WTC11 (cell line): ENCODE measurements around the gene HACD2. TPM values are rescaled to one million over a fixed set of nuclear protein-coding genes. Genes with fewer than 3 reads are reported as not detected.

Source experiments
- ATAC-seq: fragments of 200-7000 bp; cut with Tn5 transposase; 2 replicates; pipeline ENCODE4 v1.10.0; 2021; ENCODE audit warnings: mild to moderate bottlenecking, moderate library complexity
- CTCF ChIA-PET: fragments of 300-600 bp; sonication (Branson Sonifier 250); formaldehyde crosslinking; loops from one replicate; lab custom pipeline; 2021; ENCODE audit warnings: antibody characterized with exemption; lab: Charles Lee
- POLR2A ChIA-PET: fragments of 350-600 bp; sonication (Branson Sonifier 250); formaldehyde crosslinking; loops from one replicate; lab custom pipeline; 2021; ENCODE audit warnings: antibody characterized with exemption; lab: Charles Lee
- DNase-seq: peaks from one replicate; pipeline ENCODE4 v3.0.0; 2021; ENCODE audit warnings: low spot score
- H3K27ac Mint-ChIP-seq: 2 replicates; pipeline ENCODE4 v1.8.0; 2021; ENCODE audit warnings: mixed read lengths
- H3K27me3 Mint-ChIP-seq: 2 replicates; pipeline ENCODE4 v1.8.0; 2021; ENCODE audit warnings: low read depth, mild to moderate bottlenecking, moderate library complexity, mixed read lengths
- H3K36me3 Mint-ChIP-seq: 2 replicates; pipeline ENCODE4 v1.8.0; 2021; ENCODE audit warnings: mixed read lengths
- H3K4me1 Mint-ChIP-seq: 2 replicates; pipeline ENCODE4 v1.8.0; 2022; ENCODE audit warnings: mixed read lengths
- H3K4me3 Mint-ChIP-seq: 2 replicates; pipeline ENCODE4 v1.8.0; 2021; ENCODE audit warnings: mild to moderate bottlenecking, moderate library complexity, mixed read lengths
- H3K9me3 Mint-ChIP-seq: 2 replicates; pipeline ENCODE4 v1.8.0; 2021; ENCODE audit warnings: mixed read lengths
- FOXJ3 ChIP-seq: sonication (generic); formaldehyde crosslinking; IDR thresholded peaks from 2 replicates; pipeline ENCODE4 v1.9.0; 2021; ENCODE audit warnings: missing genetic modification reagents, mild to moderate bottlenecking, borderline replicate concordance
- NFE2L1 ChIP-seq: sonication (generic); formaldehyde crosslinking; IDR thresholded peaks from 2 replicates; pipeline ENCODE4 v1.8.1; 2023; ENCODE audit warnings: missing genetic modification reagents
- RORB ChIP-seq: fragments of 250-450 bp; sonication (Bioruptor Pico); IDR thresholded peaks from 2 replicates; pipeline ENCODE4 v1.9.0; 2021; ENCODE audit warnings: mild to moderate bottlenecking
- SOX15 ChIP-seq: fragments of 250-450 bp; sonication (Bioruptor Pico); IDR thresholded peaks from 2 replicates; pipeline ENCODE4 v1.9.0; 2021; ENCODE audit warnings: mild to moderate bottlenecking
- TEAD1 ChIP-seq: sonication (generic); formaldehyde crosslinking; IDR thresholded peaks from 2 replicates; pipeline ENCODE4 v1.8.0; 2022; ENCODE audit warnings: mild to moderate bottlenecking, missing genetic modification reagents
- ZNF121 ChIP-seq: sonication (generic); formaldehyde crosslinking; IDR thresholded peaks from 2 replicates; pipeline ENCODE4 v1.8.0; 2023; ENCODE audit warnings: missing genetic modification reagents
- ZNF138 ChIP-seq: sonication (generic); formaldehyde crosslinking; conservative IDR thresholded peaks from 2 replicates; pipeline ENCODE4 v1.8.1; 2022; ENCODE audit warnings: mild to moderate bottlenecking, moderate library complexity, missing genetic modification reagents
- ZNF232 ChIP-seq: sonication (generic); formaldehyde crosslinking; IDR thresholded peaks from 2 replicates; pipeline ENCODE4 v1.8.0; 2022; ENCODE audit warnings: mild to moderate bottlenecking, missing genetic modification reagents
- ZNF317 ChIP-seq: sonication (generic); formaldehyde crosslinking; IDR thresholded peaks from 2 replicates; pipeline ENCODE4 v1.8.1; 2023; ENCODE audit warnings: low read depth, mild to moderate bottlenecking, moderate library complexity, missing genetic modification reagents, borderline replicate concordance
- ZNF416 ChIP-seq: fragments of 250-450 bp; sonication (Bioruptor Pico); IDR thresholded peaks from 2 replicates; pipeline ENCODE4 v1.9.0; 2021; ENCODE audit warnings: mild to moderate bottlenecking, inconsistent platforms
- ZNF423 ChIP-seq: fragments of 250-450 bp; sonication (Bioruptor Pico); IDR thresholded peaks from 2 replicates; pipeline ENCODE4 v2.1.2; 2022; ENCODE audit warnings: mild to moderate bottlenecking, moderate library complexity
- ZNF671 ChIP-seq: fragments of 250-450 bp; sonication (Bioruptor Pico); IDR thresholded peaks from 2 replicates; pipeline ENCODE4 v1.8.0; 2021; ENCODE audit warnings: mild to moderate bottlenecking
- total RNA-seq: library from RNA; stranded (reverse); gene quantifications from 3 replicates; pipeline ENCODE4 v1.2.3, GENCODE V29; 2021
- TF ChIP-seq, protein P1 (sequence below): fragments of 250-450 bp; sonication (Bioruptor Pico); IDR thresholded peaks from 2 replicates; pipeline ENCODE4 v1.8.0; 2021; ENCODE audit warnings: mild to moderate bottlenecking
- TF ChIP-seq, protein P2 (sequence below): sonication (generic); formaldehyde crosslinking; IDR thresholded peaks from 2 replicates; pipeline ENCODE4 v1.8.1; 2023; ENCODE audit warnings: mild to moderate bottlenecking, moderate library complexity, missing genetic modification reagents
- TF ChIP-seq, protein P3 (sequence below): sonication (generic); formaldehyde crosslinking; IDR thresholded peaks from 2 replicates; pipeline ENCODE4 v1.8.0; 2022; ENCODE audit warnings: mild to moderate bottlenecking, missing genetic modification reagents
- TF ChIP-seq, protein P4 (sequence below): sonication (generic); formaldehyde crosslinking; IDR thresholded peaks from 2 replicates; pipeline ENCODE4 v1.8.1; 2022; ENCODE audit warnings: missing genetic modification reagents, borderline replicate concordance
- TF ChIP-seq, protein P5 (sequence below): sonication (generic); formaldehyde crosslinking; IDR thresholded peaks from 2 replicates; pipeline ENCODE4 v1.8.0; 2022; ENCODE audit warnings: missing genetic modification reagents
- TF ChIP-seq, protein P6 (sequence below): sonication (generic); formaldehyde crosslinking; IDR thresholded peaks from 2 replicates; pipeline ENCODE4 v1.8.0; 2022; ENCODE audit warnings: mild to moderate bottlenecking, missing genetic modification reagents
- TF ChIP-seq, protein P7 (sequence below): fragments of 250-450 bp; sonication (Bioruptor Pico); IDR thresholded peaks from 2 replicates; pipeline ENCODE4 v1.9.0; 2021; ENCODE audit warnings: mild to moderate bottlenecking, borderline replicate concordance

The HACD2 gene
- total RNA-seq, 1 experiment from 2014 or later = 26.1 TPM

DNA sequence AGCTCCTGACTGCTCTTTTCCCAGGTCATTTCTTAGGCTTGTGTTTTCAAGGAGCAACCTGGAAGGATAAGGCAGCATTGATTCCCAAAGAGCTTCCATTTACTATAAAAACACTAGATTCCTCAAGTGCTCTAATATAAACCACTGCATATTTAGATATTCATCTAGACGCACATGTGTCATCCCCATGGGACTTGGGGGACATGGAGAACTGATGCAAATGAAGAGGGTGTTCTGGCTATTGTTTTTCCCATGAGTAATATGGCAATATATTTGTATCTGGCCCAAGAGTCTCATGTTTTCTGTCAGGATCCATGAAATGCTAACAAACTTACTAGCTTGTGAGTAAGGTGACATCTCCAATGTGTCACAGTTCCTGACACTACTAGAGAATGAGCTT lies 31.3 kb downstream of the HACD2 start:
- no peak overlapping the region for H3K4me3 Mint-ChIP-seq
- H3K4me1 Mint-ChIP-seq = no peaks in the 10 kb centered on the region
- CTCF ChIA-PET = interaction anchor here (1.0 kb wide), 1 partner anchor 267 kb away, joined by 3 read pairs; no protein-coding TSS in a partner anchor
- ATAC-seq (no peak), DNase-seq (no peak)
- H3K9me3 Mint-ChIP-seq = peaks cover 51% of the 10 kb centered on the region
- H3K36me3 Mint-ChIP-seq = peaks cover 67% of the 10 kb centered on the region
- no peak overlapping the region for H3K27ac Mint-ChIP-seq
- no peaks in the 10 kb centered on the region for H3K27me3 Mint-ChIP-seq
- no peak for TF ChIP-seq ZNF671 (CRISPR knock-in tag)
- no peak for TF ChIP-seq RORB (CRISPR knock-in tag)
- TF ChIP-seq SOX15 (CRISPR knock-in tag) = no peak
- POLR2A ChIA-PET = no interaction called here

DNA sequence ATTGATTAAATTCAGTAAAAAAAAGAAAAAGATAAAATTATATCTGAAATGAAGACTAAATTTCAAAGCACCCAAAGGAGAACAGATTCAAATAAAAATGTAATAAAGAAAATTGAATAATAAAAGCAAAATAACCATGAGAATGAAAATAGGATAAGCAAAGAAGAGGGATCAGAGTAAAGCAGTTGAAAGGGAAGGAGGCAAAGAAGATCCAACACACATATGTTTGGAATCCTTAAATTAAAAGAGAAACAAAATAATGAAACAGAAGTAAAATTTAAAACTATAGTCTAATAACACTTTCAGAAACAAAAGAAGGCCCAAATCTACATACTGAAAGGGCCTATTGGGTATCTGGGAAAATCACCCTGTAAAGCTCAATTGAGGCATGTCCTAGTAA lies 32.1 kb downstream of the HACD2 start:
- POLR2A ChIA-PET = no interaction called here
- H3K9me3 Mint-ChIP-seq = peaks cover 51% of the 10 kb centered on the region

More for the DNA sequence above, 32.1 kb downstream of the HACD2 start:
- Mint-ChIP-seq H3K4me1 (no peaks in the 10 kb centered on the region), H3K36me3 (peaks cover 65% of the 10 kb centered on the region), H3K27me3 (no peaks in the 10 kb centered on the region), H3K27ac (no peak overlapping the region), H3K4me3 (no peak overlapping the region)
- CTCF ChIA-PET = no interaction called here
- ATAC-seq (no peak), DNase-seq (no peak)
- TF ChIP-seq, protein P1, sequence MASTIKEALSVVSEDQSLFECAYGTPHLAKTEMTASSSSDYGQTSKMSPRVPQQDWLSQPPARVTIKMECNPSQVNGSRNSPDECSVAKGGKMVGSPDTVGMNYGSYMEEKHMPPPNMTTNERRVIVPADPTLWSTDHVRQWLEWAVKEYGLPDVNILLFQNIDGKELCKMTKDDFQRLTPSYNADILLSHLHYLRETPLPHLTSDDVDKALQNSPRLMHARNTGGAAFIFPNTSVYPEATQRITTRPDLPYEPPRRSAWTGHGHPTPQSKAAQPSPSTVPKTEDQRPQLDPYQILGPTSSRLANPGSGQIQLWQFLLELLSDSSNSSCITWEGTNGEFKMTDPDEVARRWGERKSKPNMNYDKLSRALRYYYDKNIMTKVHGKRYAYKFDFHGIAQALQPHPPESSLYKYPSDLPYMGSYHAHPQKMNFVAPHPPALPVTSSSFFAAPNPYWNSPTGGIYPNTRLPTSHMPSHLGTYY (CRISPR knock-in tag) = no peak
- TF ChIP-seq ZNF416 (CRISPR knock-in tag) = no peak
- no peak for TF ChIP-seq NFE2L1 (CRISPR knock-in tag)
- TF ChIP-seq RORB (CRISPR knock-in tag) = no peak
- no peak for TF ChIP-seq SOX15 (CRISPR knock-in tag)
- no peak for TF ChIP-seq FOXJ3 (CRISPR knock-in tag)
- TF ChIP-seq, protein P2, sequence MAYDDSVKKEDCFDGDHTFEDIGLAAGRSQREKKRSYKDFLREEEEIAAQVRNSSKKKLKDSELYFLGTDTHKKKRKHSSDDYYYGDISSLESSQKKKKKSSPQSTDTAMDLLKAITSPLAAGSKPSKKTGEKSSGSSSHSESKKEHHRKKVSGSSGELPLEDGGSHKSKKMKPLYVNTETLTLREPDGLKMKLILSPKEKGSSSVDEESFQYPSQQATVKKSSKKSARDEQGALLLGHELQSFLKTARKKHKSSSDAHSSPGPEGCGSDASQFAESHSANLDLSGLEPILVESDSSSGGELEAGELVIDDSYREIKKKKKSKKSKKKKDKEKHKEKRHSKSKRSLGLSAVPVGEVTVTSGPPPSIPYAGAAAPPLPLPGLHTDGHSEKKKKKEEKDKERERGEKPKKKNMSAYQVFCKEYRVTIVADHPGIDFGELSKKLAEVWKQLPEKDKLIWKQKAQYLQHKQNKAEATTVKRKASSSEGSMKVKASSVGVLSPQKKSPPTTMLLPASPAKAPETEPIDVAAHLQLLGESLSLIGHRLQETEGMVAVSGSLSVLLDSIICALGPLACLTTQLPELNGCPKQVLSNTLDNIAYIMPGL (CRISPR knock-in tag) = no peak
- TF ChIP-seq, protein P3, sequence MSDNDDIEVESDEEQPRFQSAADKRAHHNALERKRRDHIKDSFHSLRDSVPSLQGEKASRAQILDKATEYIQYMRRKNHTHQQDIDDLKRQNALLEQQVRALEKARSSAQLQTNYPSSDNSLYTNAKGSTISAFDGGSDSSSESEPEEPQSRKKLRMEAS (CRISPR knock-in tag) = no peak
- TF ChIP-seq ZNF121 (CRISPR knock-in tag) = no peak
- TF ChIP-seq ZNF317 = no peak
- TF ChIP-seq, protein P4, sequence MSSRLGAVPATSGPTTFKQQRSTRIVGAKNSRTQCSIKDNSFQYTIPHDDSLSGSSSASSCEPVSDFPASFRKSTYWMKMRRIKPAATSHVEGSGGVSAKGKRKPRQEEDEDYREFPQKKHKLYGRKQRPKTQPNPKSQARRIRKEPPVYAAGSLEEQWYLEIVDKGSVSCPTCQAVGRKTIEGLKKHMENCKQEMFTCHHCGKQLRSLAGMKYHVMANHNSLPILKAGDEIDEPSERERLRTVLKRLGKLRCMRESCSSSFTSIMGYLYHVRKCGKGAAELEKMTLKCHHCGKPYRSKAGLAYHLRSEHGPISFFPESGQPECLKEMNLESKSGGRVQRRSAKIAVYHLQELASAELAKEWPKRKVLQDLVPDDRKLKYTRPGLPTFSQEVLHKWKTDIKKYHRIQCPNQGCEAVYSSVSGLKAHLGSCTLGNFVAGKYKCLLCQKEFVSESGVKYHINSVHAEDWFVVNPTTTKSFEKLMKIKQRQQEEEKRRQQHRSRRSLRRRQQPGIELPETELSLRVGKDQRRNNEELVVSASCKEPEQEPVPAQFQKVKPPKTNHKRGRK (CRISPR knock-in tag) = no peak
- TF ChIP-seq ZNF138 = no peak
- TF ChIP-seq, protein P5, sequence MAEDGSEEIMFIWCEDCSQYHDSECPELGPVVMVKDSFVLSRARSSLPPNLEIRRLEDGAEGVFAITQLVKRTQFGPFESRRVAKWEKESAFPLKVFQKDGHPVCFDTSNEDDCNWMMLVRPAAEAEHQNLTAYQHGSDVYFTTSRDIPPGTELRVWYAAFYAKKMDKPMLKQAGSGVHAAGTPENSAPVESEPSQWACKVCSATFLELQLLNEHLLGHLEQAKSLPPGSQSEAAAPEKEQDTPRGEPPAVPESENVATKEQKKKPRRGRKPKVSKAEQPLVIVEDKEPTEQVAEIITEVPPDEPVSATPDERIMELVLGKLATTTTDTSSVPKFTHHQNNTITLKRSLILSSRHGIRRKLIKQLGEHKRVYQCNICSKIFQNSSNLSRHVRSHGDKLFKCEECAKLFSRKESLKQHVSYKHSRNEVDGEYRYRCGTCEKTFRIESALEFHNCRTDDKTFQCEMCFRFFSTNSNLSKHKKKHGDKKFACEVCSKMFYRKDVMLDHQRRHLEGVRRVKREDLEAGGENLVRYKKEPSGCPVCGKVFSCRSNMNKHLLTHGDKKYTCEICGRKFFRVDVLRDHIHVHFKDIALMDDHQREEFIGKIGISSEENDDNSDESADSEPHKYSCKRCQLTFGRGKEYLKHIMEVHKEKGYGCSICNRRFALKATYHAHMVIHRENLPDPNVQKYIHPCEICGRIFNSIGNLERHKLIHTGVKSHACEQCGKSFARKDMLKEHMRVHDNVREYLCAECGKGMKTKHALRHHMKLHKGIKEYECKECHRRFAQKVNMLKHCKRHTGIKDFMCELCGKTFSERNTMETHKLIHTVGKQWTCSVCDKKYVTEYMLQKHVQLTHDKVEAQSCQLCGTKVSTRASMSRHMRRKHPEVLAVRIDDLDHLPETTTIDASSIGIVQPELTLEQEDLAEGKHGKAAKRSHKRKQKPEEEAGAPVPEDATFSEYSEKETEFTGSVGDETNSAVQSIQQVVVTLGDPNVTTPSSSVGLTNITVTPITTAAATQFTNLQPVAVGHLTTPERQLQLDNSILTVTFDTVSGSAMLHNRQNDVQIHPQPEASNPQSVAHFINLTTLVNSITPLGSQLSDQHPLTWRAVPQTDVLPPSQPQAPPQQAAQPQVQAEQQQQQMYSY (CRISPR knock-in tag) = no peak
- no peak for TF ChIP-seq ZNF232 (CRISPR knock-in tag)
- TF ChIP-seq TEAD1 (CRISPR knock-in tag) = no peak
- TF ChIP-seq ZNF423 (CRISPR knock-in tag) = no peak
- TF ChIP-seq, protein P6, sequence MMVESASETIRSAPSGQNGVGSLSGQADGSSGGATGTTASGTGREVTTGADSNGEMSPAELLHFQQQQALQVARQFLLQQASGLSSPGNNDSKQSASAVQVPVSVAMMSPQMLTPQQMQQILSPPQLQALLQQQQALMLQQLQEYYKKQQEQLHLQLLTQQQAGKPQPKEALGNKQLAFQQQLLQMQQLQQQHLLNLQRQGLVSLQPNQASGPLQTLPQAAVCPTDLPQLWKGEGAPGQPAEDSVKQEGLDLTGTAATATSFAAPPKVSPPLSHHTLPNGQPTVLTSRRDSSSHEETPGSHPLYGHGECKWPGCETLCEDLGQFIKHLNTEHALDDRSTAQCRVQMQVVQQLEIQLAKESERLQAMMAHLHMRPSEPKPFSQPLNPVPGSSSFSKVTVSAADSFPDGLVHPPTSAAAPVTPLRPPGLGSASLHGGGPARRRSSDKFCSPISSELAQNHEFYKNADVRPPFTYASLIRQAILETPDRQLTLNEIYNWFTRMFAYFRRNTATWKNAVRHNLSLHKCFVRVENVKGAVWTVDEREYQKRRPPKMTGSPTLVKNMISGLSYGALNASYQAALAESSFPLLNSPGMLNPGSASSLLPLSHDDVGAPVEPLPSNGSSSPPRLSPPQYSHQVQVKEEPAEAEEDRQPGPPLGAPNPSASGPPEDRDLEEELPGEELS (CRISPR knock-in tag) = no peak
- TF ChIP-seq, protein P7, sequence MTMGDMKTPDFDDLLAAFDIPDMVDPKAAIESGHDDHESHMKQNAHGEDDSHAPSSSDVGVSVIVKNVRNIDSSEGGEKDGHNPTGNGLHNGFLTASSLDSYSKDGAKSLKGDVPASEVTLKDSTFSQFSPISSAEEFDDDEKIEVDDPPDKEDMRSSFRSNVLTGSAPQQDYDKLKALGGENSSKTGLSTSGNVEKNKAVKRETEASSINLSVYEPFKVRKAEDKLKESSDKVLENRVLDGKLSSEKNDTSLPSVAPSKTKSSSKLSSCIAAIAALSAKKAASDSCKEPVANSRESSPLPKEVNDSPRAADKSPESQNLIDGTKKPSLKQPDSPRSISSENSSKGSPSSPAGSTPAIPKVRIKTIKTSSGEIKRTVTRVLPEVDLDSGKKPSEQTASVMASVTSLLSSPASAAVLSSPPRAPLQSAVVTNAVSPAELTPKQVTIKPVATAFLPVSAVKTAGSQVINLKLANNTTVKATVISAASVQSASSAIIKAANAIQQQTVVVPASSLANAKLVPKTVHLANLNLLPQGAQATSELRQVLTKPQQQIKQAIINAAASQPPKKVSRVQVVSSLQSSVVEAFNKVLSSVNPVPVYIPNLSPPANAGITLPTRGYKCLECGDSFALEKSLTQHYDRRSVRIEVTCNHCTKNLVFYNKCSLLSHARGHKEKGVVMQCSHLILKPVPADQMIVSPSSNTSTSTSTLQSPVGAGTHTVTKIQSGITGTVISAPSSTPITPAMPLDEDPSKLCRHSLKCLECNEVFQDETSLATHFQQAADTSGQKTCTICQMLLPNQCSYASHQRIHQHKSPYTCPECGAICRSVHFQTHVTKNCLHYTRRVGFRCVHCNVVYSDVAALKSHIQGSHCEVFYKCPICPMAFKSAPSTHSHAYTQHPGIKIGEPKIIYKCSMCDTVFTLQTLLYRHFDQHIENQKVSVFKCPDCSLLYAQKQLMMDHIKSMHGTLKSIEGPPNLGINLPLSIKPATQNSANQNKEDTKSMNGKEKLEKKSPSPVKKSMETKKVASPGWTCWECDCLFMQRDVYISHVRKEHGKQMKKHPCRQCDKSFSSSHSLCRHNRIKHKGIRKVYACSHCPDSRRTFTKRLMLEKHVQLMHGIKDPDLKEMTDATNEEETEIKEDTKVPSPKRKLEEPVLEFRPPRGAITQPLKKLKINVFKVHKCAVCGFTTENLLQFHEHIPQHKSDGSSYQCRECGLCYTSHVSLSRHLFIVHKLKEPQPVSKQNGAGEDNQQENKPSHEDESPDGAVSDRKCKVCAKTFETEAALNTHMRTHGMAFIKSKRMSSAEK (CRISPR knock-in tag) = no peak
